Prostate gland (tissue), 2 donors: ENCODE data around the gene ARHGEF4.

Experiments used
- POLR2A ChIP-seq: fragments of 450-650 bp; IDR thresholded peaks from one replicate; pipeline ENCODE4 v1.6.1; 2016; ENCODE audit warnings: antibody characterized with exemption, mild to moderate bottlenecking
- POLR2AphosphoS5 ChIP-seq: sonication (generic); formaldehyde crosslinking; IDR thresholded peaks from one replicate; pipeline ENCODE4 v1.6.1; 2017; ENCODE audit warnings: antibody characterized with exemption
- TF ChIP-seq, protein P1 (sequence below), 4 experiments: fragments of 200-600 bp in 2 of 4; fragments of 450-650 bp in 2 of 4; sonication (generic) in 2 of 4; IDR thresholded peaks; 1 replicate in 3 of 4; 2 replicates in 1 of 4; pipeline ENCODE4 v1.5.1; 2016 to 2019; ENCODE audit warnings: antibody characterized with exemption in 4 of 4, mild to moderate bottlenecking in 2 of 4, moderate library complexity in 2 of 4

DNA sequence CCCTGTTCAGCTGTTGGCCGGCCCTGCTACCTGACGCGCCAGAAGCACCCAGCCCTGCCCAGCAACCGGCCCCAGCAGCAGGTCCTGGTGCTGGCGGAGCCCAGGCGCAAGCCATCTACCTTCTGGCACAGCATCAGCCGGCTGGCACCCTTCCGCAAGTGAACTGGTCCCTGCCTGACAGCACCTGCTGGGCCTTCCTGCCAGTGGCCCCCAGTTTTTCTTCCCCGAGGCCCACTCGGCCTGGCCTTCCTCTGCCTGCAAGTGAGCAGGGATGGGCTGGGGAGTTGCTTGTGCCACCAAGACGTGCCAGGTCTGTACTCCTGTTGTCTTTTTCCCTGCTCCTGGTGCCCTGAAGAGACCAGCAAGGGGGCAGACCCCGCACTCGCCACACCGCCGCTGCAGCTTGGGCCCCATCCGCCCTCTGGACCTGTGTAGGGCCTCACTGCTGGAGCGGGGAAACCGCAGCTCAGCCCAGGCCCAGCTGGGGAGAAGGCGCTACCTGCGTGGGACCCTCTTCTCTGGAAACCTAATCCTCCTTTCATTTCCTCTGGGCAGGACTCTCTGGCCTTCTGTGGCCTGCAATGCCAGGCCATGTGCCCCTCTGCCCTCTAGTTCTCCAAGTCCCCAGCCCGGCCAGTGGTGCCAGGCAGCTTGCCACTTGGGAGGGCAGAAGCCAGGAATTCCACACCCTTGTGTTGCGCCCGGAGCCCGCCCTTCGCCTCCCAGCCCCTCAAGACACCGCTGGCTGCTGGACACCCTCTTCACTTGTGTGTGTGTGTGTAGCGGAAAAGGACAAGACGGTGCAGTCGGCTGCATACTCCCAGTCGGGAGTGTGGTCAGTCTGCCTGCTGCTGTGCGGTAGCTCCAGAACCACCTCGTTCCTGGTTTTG, 209.6 kb downstream of the ARHGEF4 start:
- TF ChIP-seq, protein P1, sequence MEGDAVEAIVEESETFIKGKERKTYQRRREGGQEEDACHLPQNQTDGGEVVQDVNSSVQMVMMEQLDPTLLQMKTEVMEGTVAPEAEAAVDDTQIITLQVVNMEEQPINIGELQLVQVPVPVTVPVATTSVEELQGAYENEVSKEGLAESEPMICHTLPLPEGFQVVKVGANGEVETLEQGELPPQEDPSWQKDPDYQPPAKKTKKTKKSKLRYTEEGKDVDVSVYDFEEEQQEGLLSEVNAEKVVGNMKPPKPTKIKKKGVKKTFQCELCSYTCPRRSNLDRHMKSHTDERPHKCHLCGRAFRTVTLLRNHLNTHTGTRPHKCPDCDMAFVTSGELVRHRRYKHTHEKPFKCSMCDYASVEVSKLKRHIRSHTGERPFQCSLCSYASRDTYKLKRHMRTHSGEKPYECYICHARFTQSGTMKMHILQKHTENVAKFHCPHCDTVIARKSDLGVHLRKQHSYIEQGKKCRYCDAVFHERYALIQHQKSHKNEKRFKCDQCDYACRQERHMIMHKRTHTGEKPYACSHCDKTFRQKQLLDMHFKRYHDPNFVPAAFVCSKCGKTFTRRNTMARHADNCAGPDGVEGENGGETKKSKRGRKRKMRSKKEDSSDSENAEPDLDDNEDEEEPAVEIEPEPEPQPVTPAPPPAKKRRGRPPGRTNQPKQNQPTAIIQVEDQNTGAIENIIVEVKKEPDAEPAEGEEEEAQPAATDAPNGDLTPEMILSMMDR (IDR thresholded peaks at IDR 0.05): no peak
- TF ChIP-seq POLR2A (no peak), POLR2AphosphoS5 (no peak)
